HG03520 (cell line): Measurements from ENCODE around the gene DDX10.
"Not testable (repeated sequence)": the region's sequence is repeated elsewhere in the genome, so short reads cannot be mapped to it uniquely, and the experiment has no call there.

Experiments used
- ATAC-seq: cut with Tn5 transposase; IDR thresholded peaks from one replicate; pipeline ENCODE4 v1.9.1; 2021; ENCODE audit warnings: mild to moderate bottlenecking, moderate library complexity; ENCODE audit not compliant: unreplicated experiment

Gene DDX10

DNA sequence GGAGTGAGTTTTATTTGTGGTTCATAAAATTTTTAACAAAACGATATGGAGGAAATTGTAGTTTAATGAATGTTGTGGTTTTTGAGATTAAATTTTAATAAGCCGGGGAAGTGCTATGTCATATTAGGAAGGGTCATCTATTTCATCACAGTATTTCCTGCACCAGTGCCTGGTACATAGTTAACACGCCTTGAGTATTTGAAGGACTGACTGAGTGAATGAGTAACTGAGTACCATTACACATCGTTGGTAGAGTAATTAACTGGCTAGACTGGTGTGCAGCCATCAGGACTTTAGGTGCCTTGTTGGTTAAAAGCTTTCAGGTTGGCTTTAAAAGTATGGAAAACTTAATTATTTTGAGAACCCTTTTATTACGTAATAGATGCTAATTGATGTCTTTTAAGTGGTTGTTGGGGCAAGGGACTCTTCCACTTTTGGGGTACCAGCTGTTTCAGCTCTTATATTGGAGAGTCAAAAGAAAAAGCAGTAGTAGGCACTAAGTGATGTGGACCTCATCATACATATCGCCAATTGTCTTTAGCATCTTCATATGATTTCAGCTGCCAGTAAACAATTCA lies 101.8 kb downstream of the DDX10 start:
- no peak for ATAC-seq

DNA sequence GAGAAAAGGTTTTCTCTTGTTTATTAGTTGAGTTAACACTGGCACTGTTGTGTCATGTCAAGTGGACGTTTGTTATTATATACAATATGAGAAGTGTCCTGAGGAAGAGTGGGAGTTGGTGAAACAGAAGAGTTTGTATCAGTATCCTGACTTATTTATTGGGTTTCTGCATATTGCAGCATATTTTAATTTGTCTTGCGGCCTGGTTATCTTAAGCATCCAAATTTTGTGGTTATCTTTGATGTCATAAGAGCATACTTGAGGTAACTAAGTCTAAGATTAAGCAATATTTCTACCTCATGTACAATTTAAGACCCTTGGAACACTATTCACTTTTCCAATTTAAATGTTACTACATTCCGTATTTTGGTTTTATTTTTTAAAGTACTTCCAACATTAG lies 103.5 kb downstream of the DDX10 start:
- ATAC-seq, result no peak

- ATAC-seq, result no peak
These were observed 104.1 kb downstream of the DDX10 start for GRCh38 chr11:108768964-108769363.

- ATAC-seq, result no peak
These were observed 109.3 kb downstream of the DDX10 start for GRCh38 chr11:108774037-108774730.

DNA sequence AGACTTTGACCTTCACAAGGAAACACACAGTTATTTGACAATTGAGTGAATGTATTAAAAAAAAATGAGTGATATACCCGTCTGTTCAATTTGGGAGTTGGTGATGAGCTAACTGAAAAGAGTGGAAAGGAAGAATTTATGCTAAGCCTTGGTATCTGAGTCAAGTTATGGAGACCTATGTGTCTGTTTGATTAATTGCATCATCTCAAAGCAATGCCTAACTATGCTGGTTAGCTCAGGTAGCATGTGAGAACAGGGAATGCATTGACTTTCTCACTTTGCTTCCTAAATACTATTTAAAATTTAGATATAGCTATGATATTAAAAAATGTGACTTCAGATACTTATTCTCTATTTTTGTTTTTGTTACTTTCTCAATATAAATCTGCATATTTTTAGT lies 110.5 kb downstream of the DDX10 start:
- ATAC-seq, result no peak

DNA sequence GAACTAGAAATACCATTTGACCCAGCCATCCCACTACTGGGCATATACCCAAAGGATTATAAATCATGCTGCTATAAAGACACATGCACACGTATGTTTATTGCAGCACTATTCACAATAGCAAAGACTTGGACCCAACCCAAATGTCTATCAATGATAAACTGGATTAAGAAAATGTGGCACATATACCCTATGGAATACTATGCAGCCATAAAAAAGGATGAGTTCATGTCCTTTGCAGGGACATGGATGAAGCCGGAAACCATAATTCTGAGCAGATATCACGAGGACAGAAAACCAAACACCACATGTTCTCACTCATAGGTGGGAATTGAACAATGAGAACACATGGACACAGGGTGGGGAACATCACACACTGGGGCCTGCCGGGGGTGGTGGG lies 114.3 kb downstream of the DDX10 start:
- ATAC-seq, result not testable (repeated sequence)

GRCh38 chr11:108780119-108780518 lies 115.2 kb downstream of the DDX10 start:
- ATAC-seq, result no peak

DNA sequence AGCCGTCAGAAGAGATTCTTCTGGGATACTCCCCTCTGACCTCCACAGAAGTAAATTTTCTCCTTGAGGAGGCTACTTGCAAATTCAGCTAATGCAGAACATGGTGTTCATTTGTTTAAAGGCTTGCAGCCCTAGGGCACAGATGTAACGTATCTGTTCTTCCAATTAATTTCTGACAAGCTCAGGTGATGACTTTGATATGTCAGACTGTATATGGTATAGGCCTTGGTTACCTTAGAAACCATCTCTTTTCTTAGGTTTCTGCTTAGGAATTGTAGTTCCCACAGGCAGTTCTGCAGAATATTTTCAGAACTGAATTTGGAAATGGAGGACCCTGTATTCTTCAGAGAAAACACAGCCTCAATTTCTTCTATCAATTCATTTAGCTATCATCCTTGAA lies 117.1 kb downstream of the DDX10 start:
- ATAC-seq, result no peak

- ATAC-seq, result no peak
These were observed 121.6 kb downstream of the DDX10 start for GRCh38 chr11:108786281-108786990.

GRCh38 chr11:108787105-108787504 lies 122.2 kb downstream of the DDX10 start:
- no peak for ATAC-seq

DNA sequence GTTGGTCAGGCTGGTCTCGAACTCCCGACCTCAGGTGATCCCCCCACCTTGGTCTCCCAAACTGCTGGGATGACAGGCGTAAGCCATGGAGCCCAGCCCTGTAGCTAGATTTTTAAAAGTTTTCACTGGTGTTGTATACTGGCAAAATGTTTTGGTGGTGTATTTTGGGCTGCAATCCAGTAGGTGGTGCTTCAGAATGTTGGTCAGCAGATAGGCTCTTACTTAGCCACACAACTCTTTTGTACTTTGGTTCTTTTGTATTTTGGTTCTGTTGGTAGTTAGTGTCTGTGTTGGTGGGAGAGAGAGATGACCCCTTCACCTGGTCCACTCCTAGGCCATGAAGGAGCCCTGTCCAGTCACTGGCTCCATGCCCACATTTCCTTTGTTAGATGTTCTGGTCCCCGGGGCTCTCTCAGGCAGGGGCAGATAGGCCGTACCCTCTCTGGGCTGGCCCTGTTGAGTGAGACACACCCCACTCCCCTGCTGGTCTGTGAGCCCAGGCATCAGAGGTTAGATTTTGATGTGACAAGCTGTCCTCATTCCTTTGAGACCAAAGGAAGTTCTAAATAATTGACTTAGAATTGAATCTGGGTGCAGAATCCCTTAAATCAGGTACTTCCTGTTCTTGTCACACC lies 123.8 kb downstream of the DDX10 start:
- peak; percentile 53 for ATAC-seq

DNA sequence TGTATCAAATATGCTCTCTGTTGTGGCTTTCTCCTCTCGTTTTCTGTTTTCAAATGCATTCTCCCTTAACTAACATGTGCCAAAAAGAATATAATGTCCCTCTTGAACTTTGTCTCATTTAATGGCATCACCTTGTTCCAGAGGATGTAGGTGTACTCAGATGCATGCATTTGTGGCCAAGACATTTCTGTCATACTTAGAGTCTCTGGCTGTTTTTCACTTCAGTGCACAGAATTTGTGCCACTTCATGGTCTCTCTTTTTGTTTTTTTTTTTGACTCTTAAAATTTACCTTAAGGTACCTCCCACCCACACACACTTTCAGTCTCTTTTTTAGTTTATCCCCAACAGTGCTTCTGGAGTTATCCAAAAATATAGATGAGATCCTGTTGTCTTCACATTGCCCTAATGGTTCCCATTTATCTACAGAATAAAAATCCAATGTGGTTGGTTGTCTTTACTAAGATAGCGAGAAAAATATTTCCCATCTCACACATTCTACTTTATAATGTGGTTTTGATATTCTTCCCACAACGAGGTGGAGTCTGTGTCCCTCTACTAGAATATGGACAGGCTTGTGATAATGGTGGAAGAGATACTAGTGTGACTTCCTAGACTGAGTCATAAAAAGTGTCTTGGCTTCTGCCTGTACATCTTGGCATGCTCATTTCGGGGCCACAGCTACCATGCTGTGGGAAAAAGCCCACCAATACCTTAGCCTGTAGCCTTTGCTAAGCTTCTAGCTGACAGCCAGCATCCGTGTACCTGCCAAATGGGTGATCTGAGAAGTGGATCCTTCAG lies 125.8 kb downstream of the DDX10 start:
- no peak for ATAC-seq

DNA sequence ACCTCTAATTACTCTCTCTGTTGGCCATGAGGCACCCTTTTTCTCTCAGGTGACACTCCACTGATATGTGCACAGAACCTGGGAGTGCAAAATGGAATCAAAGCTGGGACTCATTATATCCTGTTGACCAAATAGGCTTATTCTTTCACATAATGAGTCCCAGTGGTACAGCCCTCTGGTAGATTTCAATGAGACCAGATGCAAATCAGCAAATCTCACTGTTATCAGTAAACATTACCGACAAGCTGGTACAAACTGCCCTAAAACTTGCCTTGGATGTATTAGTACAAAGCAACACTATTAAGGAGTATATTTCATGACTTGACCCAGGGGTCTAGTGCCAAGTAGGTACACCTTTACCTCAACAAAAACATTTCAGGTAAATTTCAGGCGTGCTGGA lies 128.3 kb downstream of the DDX10 start:
- no peak for ATAC-seq

- ATAC-seq, result no peak
These were observed 128.7 kb downstream of the DDX10 start for GRCh38 chr11:108793611-108794010.

DNA sequence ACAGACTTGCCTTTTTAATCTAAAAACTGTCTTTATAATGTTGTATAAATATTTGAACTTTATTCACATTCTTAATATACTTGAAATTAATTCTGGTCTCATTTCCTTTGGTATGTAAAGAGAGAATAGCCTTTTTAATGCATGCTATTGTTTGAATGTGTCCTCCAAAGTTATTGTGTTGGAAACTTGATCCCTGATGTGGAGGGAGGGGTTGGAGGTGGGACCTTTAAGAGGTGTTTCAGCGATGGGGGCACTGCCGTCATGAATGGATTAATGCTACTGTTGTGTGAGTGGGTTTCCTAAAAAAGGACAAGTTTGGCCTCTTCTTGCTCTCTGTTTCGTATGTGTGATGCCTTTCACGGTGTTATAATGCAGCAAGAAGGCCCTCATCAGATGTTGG lies 131.7 kb downstream of the DDX10 start:
- no peak for ATAC-seq

- no peak for ATAC-seq
These were observed 132.8 kb downstream of the DDX10 start for GRCh38 chr11:108797578-108798100.

DNA sequence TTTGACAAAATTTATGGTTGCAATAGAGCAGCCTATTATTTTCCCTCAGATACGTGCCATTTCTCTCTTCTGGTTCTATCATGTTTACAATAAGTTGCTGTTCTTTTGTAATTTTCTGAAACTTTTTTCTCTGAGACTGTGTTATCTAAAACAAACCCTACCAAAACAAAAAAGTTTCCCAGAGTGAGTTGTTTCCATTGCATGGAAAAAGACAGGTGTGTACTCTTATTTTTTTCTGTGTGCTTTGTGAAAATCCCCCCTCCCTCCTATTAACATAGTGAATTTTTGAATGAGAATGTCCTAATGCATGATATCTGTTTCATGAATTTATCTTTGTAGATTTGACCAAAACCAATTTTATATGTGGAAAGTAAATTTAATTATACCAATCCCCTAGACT lies 137.6 kb downstream of the DDX10 start:
- ATAC-seq, result no peak

DNA sequence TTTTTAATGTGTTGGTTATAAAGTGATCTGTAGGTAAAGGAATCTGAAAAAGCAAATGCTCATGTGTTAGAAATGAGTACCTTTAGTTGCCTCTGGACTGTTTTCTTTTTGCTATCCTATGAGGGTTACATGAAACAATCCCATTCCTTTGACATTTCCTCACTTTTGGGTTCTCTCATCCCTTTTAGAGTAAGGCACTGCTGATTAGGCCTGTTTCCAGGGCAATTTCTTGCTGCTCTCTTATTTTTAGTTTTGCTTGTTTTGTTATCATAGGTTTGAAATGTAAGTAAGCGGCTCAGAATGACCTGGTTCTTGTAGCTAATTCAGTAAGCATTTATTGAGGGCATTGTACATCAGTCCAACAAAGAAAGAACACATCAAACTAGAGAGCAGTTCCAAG lies 138.9 kb downstream of the DDX10 start:
- no peak for ATAC-seq

- ATAC-seq, result no peak
These were observed 139.6 kb downstream of the DDX10 start for GRCh38 chr11:108804511-108804910.

DNA sequence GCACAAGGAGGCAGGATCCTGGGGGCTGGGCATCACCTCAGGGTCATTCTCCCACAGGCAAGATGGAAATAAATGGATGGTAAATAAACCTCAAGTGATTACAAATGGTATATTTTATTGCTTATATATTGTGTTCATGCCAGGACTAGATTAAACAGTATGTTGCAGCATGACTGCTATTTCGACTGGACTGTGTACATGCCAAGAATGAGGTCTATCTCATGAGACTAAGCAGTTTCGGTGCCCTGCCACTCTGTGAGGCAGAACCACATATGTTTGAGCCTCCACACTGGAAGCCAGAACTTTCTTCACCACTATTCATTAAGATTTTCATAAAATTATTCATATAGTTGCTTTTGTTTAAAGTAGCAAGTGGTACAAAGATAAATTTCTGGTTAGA lies 140.2 kb downstream of the DDX10 start:
- no peak for ATAC-seq

GRCh38 chr11:108807262-108807661 lies 142.4 kb downstream of the DDX10 start:
- ATAC-seq, result no peak
